HepG2 (cell line): ENCODE measurements around the gene GPX2. TPM values are rescaled to one million over a fixed set of nuclear protein-coding genes. Genes with fewer than 3 reads are reported as not detected.
A peak's percentile ranks its signal among the peaks of the same experiment; 100 is the strongest.

ENCODE experiments used
- CAMTA2 ChIP-seq: sonication (generic); formaldehyde crosslinking; IDR thresholded peaks from 2 replicates; pipeline ENCODE4 v1.4.0; 2020; ENCODE audit warnings: mild to moderate bottlenecking, missing genetic modification reagents, borderline replicate concordance
- EHMT2 ChIP-seq: fragments of 200-600 bp; sonication (generic); IDR thresholded peaks from 2 replicates; pipeline ENCODE4 v1.7.0; 2017; ENCODE audit warnings: antibody characterized with exemption, low read depth, low read length, borderline replicate concordance
- FOXO1 ChIP-seq: sonication (generic); formaldehyde crosslinking; IDR thresholded peaks from 2 replicates; pipeline ENCODE4 v1.4.0; 2020; ENCODE audit warnings: missing genetic modification reagents
- GATA4 ChIP-seq: sonication (generic); IDR thresholded peaks from 2 replicates; pipeline ENCODE4 v1.6.1; 2016; ENCODE audit warnings: antibody characterized with exemption, low read depth, borderline replicate concordance
- IRF2 ChIP-seq: IDR thresholded peaks from 2 replicates; pipeline ENCODE4 v1.6.1; 2018; ENCODE audit warnings: missing genetic modification reagents, missing compliant biosample characterization
- JUND ChIP-seq: sonication (generic); formaldehyde crosslinking; IDR thresholded peaks from 2 replicates; pipeline ENCODE4 v1.8.0; 2022; ENCODE audit warnings: mild to moderate bottlenecking, missing genetic modification reagents
- SP2 ChIP-seq: sonication (generic); formaldehyde crosslinking; IDR thresholded peaks from 2 replicates; pipeline ENCODE4 v1.5.1; 2020; ENCODE audit warnings: mild to moderate bottlenecking, missing genetic modification reagents
- THAP9 ChIP-seq: sonication (generic); formaldehyde crosslinking; IDR thresholded peaks from 2 replicates; pipeline ENCODE4; 2020; ENCODE audit warnings: missing genetic modification reagents, mild to moderate bottlenecking, borderline replicate concordance
- ZBTB20 ChIP-seq: sonication (generic); formaldehyde crosslinking; IDR thresholded peaks from 2 replicates; pipeline ENCODE4 v1.8.1; 2023; ENCODE audit warnings: missing genetic modification reagents, low read depth, mild to moderate bottlenecking, borderline replicate concordance
- ZFY ChIP-seq: sonication (generic); formaldehyde crosslinking; IDR thresholded peaks from 2 replicates; pipeline ENCODE4 v1.4.0; 2020; ENCODE audit warnings: missing genetic modification reagents
- ZNF143 ChIP-seq: sonication (generic); formaldehyde crosslinking; IDR thresholded peaks from 2 replicates; pipeline ENCODE4 v1.4.0; 2020; ENCODE audit warnings: missing genetic modification reagents
- ZNF17 ChIP-seq: sonication (generic); formaldehyde crosslinking; IDR thresholded peaks from 2 replicates; pipeline ENCODE4 v1.5.0; 2020; ENCODE audit warnings: mild to moderate bottlenecking, missing genetic modification reagents
- ZNF20 ChIP-seq: sonication (generic); formaldehyde crosslinking; IDR thresholded peaks from 2 replicates; pipeline ENCODE4 v1.4.0; 2020; ENCODE audit warnings: mild to moderate bottlenecking, moderate library complexity, missing genetic modification reagents
- ZNF205 ChIP-seq: IDR thresholded peaks from 2 replicates; pipeline ENCODE4 v1.6.1; 2018; ENCODE audit warnings: missing biosample characterization, missing genetic modification reagents
- ZNF24 ChIP-seq: fragments of 450-650 bp; IDR thresholded peaks from 2 replicates; pipeline ENCODE4 v1.6.1; 2017; ENCODE audit warnings: antibody characterized with exemption, mild to moderate bottlenecking
- ZNF503 ChIP-seq: sonication (generic); formaldehyde crosslinking; IDR thresholded peaks from 2 replicates; pipeline ENCODE4 v1.4.0; 2020; ENCODE audit warnings: missing genetic modification reagents
- ZNF691 ChIP-seq: sonication (generic); formaldehyde crosslinking; IDR thresholded peaks from 2 replicates; pipeline ENCODE4 v1.4.0; 2020; ENCODE audit warnings: missing genetic modification reagents, low read depth, mild to moderate bottlenecking, borderline replicate concordance
- ZNF766 ChIP-seq: sonication (generic); formaldehyde crosslinking; IDR thresholded peaks from 2 replicates; pipeline ENCODE4 v1.5.0; 2020; ENCODE audit warnings: missing genetic modification reagents, borderline replicate concordance
- ZSCAN22 ChIP-seq: sonication (generic); formaldehyde crosslinking; IDR thresholded peaks from 2 replicates; pipeline ENCODE4 v1.4.0; 2020; ENCODE audit warnings: mild to moderate bottlenecking, missing genetic modification reagents
- polyA plus RNA-seq, 8 experiments: library from polyadenylated mRNA; depleted of rRNA in 3 of 8; stranded (reverse) in 7 of 8; unstranded in 1 of 8; fragments of >200 nt; fragmentation: Illumina TruSeq in 4 of 8; extraction: Trizol in 4 of 8; gene quantifications; 2 replicates each; pipeline versions ENCODE4 v1.2.1 to v1.2.3, GENCODE V29; 2011 to 2016; ENCODE audit warnings: low read depth in 4 of 8, missing spikeins in 1 of 8, mixed read lengths in 1 of 8; ENCODE audit not compliant: insufficient read depth in 1 of 8
- total RNA-seq, 5 experiments: library from RNA; depleted of rRNA; stranded (reverse); fragments of >200 nt; fragmentation: Illumina TruSeq; extraction: Trizol; gene quantifications; 2 replicates each; pipeline ENCODE4 v1.2.3, GENCODE V29; 2016; ENCODE audit warnings: low read depth in 1 of 5
- TF ChIP-seq, protein P1 (sequence below): IDR thresholded peaks from 2 replicates; pipeline ENCODE4 v1.4.0; 2020; ENCODE audit warnings: mild to moderate bottlenecking, missing genetic modification reagents

Gene GPX2
- total and polyA plus RNA-seq, 2 of the 13 experiments (the other 11 are each of a cell fraction or from before 2014, with no cell fraction given): 526 to 674 TPM

DNA sequence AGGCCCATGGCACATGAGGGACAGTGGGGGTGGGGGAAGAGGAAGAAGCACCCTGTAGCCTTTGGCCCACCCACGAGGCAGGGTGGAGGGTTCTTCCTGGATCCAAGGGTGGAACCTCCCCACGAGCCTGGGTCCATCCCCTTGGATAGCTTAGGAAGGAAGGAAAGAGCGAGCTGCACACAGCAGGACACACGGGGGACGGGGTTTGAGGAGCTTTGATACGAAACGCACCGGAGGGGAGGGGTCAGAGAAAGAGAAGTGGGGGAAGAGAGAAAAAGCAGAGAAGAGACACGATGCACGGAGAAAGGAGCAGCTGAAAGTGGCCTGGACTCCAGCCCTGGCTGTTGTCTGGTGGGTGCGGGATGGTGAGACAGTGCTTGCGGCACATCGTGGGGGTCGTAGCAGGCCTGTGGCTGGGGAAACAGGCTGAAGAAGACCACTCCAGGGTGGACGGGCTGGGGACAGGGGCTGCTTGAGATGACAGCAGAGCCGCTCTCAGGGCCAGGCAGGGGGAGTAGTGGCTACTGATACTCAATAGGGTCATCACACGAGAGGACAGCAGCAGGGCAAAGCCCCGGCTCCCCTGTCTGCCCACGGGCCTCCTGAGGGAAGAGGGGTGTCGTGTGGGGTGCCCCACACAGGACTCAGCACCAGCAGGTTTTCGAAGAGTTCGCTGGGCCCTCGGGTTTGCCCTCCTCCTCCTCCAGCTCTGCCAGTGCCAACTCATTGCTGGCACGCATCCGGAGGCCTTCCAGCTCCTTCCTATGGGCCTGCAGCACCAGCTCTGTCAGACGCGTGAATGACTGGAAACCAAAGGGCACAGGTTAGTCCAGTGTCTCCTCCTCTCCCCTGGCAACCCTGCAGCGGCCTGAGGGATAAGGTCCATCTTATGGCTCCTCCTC lies 5.4 kb upstream of the GPX2 start (continued):
- no peak for TF ChIP-seq ZNF503 (CRISPR knock-in tag)
- TF ChIP-seq THAP9 (CRISPR knock-in tag): no peak
- TF ChIP-seq ZNF17: no peak
- TF ChIP-seq ZNF143: no peak
- no peak for TF ChIP-seq SP2 (CRISPR knock-in tag)
- no peak for TF ChIP-seq JUND (CRISPR knock-in tag)
- TF ChIP-seq EHMT2: no peak
- TF ChIP-seq CAMTA2 (CRISPR knock-in tag): no peak
- TF ChIP-seq ZNF205: 0 out of 2 replicates have a peak, but pooled peaks have one; percentile 20
- TF ChIP-seq ZNF766 (CRISPR knock-in tag): no peak
- no peak for TF ChIP-seq IRF2 (CRISPR knock-in tag)
- TF ChIP-seq ZNF24: no peak
- no peak for TF ChIP-seq ZNF20 (CRISPR knock-in tag)
- TF ChIP-seq, protein P1, sequence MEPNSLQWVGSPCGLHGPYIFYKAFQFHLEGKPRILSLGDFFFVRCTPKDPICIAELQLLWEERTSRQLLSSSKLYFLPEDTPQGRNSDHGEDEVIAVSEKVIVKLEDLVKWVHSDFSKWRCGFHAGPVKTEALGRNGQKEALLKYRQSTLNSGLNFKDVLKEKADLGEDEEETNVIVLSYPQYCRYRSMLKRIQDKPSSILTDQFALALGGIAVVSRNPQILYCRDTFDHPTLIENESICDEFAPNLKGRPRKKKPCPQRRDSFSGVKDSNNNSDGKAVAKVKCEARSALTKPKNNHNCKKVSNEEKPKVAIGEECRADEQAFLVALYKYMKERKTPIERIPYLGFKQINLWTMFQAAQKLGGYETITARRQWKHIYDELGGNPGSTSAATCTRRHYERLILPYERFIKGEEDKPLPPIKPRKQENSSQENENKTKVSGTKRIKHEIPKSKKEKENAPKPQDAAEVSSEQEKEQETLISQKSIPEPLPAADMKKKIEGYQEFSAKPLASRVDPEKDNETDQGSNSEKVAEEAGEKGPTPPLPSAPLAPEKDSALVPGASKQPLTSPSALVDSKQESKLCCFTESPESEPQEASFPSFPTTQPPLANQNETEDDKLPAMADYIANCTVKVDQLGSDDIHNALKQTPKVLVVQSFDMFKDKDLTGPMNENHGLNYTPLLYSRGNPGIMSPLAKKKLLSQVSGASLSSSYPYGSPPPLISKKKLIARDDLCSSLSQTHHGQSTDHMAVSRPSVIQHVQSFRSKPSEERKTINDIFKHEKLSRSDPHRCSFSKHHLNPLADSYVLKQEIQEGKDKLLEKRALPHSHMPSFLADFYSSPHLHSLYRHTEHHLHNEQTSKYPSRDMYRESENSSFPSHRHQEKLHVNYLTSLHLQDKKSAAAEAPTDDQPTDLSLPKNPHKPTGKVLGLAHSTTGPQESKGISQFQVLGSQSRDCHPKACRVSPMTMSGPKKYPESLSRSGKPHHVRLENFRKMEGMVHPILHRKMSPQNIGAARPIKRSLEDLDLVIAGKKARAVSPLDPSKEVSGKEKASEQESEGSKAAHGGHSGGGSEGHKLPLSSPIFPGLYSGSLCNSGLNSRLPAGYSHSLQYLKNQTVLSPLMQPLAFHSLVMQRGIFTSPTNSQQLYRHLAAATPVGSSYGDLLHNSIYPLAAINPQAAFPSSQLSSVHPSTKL (CRISPR knock-in tag): peak; percentile 61
- TF ChIP-seq GATA4: no peak
- TF ChIP-seq ZNF691 (CRISPR knock-in tag): no peak; the same call in 1 of the 2 replicates
- TF ChIP-seq ZSCAN22 (CRISPR knock-in tag): no peak
- peak; percentile 62; the same call in 1 of the 2 replicates for TF ChIP-seq ZFY
- no peak for TF ChIP-seq FOXO1 (CRISPR knock-in tag)
- no peak for TF ChIP-seq ZBTB20
